Activated T-helper 9 cell treated with anti-CD3 and anti-CD28 coated beads, Interleukin-2, amount 50 U/mL, for 16 hours (primary cell): ENCODE results near the gene GPR157.

Experiments
- DNase-seq: peaks from one replicate; pipeline ENCODE4 v3.0.0-alpha.2; 2020; ENCODE audit warnings: low read depth

GPR157 gene

DNA sequence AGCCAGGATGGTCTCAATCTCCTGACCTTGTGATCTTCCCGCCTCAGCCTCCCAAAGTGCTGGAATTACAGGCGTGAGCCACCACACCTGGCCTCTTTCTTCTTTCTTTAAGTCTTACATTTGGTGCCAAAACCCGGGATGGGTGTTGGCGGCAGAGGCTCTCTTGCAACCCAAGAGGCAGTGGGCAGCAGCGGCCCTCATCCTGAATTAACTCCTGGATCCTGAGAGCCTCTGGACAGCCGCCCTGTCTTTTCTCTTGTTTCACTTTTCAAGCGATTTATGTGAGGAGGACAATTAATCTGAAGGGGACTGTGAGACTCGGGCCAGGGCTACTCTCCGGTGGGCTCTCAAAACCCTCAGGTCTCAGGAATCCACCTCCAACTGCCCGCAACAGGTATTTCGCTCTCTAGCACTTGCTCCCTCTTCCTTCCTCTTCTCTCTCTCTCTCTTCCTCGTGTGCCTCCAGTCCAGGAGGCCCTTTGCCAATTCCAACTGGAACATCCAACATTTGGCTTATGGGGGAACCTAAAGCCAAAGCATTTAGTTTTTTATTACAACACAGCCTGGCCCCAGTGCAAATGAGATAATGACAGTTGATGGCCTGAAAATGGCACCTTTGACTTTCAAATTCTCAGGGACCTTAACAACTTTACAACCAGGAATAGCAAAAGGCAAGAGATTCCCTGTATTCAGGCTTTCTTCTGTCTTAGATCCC lies 41.3 kb downstream of the GPR157 start:
- DNase-seq, result no peak

GRCh38 chr1:9086796-9087195 lies 42.1 kb downstream of the GPR157 start:
- no peak for DNase-seq

- DNase-seq, result no peak
Measured at GRCh38 chr1:9086045-9086444, 42.9 kb downstream of the GPR157 start.

- DNase-seq, result no peak
Measured at GRCh38 chr1:9085306-9085940, 43.5 kb downstream of the GPR157 start.

- DNase-seq, result no peak
Measured at GRCh38 chr1:9084906-9085305, 44.0 kb downstream of the GPR157 start.

DNA sequence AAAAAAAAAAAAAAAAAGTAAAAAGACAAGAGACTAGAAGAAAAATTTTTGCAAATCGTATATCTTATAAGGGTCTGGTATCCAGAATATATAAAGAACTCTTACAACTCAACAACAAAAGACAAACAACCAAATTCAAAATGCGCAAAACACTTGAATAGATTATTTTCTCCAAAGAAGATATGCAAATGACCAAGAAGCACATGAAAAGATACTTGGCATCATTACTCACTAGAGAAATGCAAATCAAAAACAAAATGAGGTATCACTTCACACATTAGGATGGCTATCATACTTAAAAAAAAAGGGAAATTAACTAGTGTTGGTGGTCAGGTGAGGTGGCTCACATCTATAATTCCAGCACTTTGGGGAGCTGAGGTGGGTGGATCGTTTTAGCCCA lies 47.4 kb downstream of the GPR157 start:
- DNase-seq, result no peak

DNA sequence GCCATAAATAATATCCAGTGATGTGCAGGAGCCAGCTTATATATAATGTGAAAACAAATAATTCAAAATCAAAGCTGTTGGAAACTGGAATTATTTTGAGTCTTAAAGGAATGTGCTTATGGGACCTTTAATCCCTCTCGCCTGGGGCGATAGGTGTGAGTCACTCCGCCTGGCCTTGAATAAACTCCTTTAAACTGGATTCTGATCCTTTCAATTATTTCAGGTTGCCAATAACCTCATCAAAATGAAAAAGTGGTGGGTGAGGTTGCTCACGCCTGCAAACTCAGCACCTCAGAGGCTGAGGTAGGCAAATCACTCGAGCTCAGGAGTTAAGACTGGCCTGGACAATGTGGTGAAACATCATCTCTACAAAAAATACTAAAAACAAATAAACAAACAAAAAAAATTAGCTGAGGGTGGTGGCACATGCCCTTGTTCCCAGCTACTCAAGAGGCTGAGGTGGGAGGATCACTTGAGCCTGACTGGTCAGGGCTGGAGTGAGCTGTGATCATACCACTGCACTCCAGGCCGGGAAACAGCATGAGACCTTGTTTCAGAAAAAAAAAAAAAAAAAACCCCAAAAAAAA lies 48.1 kb downstream of the GPR157 start:
- DNase-seq, result no peak

DNA sequence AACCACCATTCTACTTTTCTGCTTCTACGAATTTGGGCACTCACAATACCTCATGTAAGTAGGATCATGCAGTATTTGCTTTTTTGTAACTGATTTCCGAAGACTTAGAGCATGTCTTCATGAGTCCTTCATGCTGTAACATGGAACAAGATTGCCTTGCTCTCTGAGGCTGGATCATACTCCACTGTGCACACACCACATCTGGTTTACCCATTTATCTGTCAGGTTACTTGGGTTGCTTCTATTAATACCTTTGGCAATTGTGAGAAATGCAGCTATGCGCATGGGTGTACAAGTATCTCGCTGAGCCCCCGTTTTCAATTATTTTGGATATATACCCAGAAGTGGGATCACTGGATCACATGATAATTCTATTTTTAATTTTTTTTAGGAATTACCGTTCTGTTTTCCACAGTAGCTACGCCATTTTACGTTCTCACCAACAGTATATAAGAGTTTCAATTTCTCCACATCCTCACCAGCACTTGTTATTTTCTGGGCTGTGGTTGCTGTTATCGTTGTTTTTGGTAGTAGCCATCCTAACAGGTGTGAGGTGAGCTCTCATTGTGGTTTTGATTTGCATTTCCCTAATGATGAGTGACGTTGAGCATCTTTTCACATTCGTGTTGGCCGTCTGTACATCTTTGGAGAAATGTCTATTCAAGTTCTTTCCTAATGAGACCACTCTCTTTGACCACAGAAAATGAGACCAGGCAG lies 48.8 kb downstream of the GPR157 start:
- DNase-seq, result no peak

DNA sequence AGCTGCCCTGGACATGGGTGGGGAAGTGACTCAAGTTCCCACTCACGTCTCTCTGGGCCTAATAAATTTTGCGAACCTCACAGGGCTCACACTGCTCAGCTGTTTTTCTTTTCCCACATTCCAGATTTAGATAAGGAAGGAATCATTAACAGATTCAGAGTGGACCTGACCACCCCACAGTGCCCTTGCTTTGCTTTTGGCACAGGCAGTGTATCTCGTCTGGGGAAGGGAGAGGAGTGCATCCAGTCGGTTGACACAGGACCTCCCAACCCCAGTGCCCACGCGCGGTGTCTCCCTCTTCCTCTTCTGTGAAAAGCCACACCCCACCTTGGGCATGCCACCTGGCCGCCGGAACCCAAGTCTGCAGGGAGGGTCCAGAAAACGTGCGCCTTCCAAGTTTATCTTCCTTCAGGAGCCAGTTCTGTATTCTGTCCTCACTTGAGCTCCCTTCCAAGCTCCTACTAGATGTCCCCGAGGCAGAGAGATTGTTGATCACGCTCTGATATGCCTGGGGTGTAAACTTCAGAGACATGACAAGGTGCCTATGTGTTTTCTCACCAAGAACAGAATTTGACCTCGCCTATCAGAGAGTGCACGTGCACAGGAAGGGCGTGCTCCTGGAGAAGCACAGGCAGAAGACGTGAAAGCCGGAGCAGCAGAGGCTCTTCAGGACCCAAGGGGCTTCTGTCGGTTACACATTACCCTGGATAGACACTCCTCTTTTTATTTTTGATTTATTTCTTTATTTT lies 50.0 kb downstream of the GPR157 start:
- DNase-seq, result no peak

GRCh38 chr1:9078015-9078751 lies 50.7 kb downstream of the GPR157 start:
- DNase-seq, result no peak

DNA sequence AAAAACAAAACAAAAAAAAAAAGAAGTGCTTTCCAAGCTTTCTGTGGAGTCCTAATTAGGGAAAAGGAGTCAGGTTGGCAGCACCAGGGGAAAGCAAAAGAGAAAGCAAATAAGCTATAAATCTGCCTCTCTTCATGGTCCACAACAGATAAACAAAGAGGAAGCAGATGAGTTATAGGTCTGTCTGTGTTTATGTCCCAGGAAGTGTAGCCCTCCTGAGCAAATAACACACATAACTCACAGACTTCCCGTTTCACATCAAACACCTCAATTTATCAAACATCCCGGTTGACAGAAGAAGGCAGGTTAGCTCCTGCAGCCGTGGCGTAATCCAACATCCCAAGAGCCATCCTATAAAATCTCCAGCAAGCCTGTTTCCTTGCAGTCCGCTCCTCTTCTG lies 53.9 kb downstream of the GPR157 start:
- DNase-seq, result no peak

DNA sequence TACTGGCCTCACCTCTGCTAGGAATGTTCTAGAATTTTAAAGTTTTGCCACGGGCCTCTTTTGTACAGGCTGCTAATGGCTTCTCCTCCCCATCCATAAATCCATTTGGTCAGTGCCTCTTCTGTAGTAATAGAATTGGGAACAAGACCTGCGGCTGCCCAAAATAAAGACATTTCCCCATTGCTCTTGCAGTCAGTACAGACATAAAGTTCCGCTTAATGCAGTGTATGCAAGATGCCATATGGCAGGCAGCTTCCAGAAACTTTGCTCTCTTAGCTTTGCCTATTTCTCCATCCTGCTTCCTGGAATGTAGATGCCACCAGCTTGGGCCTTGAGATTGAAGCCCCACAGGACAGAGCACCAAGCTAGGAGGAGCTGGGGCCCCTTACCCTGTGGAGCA lies 55.8 kb downstream of the GPR157 start:
- DNase-seq, result no peak

DNA sequence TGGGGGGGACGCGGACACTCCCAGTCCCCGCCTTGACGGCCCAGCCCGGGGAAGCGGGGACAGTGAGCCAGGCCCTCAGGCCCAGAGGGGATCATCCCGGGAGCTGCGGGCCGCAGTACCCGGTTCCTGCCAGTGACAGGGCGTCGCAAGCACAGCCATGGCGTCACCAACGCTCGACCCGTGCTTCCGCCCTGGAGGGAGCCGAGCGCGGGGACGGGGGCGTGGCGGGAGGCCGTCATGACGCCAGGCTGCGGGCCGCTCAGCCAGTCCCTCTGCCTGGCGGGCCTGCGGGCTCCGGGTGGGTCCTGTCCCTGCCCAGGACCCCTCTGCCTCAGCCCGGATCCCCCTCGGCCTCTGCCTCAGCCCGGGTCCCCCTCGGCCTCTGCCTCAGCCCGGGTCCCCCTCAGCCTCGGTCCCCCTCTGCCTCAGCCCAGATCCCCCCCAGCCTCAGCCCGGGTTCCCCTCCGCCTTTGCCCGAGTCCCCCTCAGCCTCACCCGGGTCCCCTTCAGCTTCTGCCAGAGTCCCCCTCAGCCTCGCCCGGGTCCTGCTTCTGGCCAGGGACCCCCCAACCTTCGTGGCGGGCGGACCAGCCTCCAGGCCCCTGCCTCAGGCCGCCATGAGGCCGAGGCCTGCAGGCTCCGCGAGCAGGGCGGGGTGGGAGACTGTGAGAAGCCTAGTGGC lies 57.2 kb downstream of the GPR157 start:
- DNase-seq, result no peak

GRCh38 chr1:9070486-9070885 lies 58.4 kb downstream of the GPR157 start:
- no peak for DNase-seq

DNA sequence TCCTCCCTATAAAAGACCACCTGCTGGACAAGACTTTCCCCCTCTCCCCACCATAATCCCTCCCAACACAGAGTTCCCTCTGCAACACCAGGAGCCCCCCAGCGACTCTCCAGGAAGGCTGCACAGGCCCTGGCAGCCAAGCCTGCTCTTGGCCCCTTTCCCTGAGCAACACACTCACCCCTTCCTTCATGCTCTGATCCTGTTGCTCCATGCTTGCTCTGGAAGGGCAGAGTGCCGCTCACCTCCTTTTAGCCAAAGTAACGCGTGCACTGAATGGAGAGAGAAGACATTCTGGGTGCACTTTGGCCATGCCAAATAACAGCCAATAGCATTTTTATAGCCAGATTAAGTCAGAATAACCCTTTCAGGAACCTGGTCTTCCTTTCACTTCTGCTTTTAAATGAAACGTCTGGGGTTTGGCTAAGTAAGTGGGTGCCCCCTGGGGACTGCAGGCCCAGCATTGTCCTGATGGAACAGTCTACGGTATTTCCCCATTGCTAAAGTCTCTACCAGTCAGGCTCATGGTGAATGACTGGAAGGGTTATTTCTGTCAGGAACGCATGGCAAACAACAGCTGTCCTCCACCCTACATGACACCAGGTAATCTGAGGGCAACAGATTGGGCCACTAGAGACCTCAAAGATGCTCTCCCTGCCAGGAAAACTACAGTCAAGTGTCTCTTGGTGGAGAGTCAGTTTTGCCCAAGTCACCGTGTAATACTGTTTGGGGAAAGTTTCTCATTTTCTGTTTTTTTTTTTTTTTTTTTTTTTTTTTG lies 59.4 kb downstream of the GPR157 start, which contains the start of gene SLC2A5:
Gene SLC2A5, minus strand, starts transcription at position 310 of the 775 bp plus-strand sequence. Its CDS starts 99 bp downstream, at position 211.
- DNase-seq, result no peak

DNA sequence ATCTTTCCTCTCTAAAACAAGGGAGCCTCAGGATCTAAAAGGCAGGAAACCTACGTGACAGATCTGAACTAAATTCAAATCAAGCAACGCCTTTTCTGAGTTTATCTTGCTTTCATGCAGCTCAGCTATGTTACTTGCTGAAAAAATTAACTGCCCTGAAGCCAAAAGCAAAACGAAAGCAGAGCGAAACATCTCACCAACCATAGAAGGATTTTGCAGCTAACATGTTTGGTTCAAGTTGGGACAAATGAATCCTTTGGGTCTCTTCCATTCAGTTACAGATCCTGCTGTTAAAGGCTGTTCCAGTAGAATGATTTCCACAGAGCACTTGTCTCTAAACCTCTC lies 59.9 kb downstream of the GPR157 start:
- DNase-seq, result no peak

DNA sequence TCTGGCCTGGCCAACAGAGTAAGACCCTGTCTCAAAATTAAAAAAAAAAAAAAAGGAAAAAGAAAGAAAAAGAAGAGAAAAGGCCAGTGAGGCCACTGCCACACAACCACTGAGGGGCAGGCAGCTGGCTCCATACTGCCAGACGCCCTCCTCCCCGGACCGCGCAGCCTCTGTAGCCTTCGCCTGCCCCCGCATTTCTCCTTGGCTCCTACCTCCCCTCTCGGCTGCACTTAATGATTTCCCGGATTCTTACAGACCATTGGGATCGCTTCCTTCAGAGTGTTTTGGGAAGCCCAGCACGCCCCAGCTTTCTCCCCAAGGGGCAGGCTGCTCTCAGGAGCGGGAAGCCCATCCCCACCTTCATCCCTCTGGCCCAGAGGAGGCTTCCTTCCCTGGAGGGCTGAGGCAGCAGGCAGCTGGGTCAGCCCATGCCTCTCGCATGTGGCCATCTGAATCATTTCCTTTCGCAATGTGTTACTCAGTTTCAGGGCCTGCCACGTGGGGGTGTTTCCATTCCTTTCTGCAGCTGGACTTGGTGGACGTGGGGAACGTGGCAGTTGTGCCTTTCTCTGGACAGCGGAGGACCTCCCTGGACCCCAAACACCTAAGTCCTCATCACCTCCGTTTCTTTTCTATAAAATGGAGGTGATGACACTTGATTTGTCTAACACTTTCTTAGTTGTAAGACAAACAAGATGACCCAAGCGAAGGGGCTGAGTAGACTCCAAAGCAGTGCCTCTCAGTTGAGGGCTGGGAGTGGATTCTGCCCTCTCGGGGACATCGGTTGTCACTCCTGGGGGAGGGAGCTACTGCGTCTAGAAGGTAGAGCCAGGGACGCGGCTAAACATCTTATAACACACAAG lies 61.7 kb downstream of the GPR157 start:
- no peak for DNase-seq

DNA sequence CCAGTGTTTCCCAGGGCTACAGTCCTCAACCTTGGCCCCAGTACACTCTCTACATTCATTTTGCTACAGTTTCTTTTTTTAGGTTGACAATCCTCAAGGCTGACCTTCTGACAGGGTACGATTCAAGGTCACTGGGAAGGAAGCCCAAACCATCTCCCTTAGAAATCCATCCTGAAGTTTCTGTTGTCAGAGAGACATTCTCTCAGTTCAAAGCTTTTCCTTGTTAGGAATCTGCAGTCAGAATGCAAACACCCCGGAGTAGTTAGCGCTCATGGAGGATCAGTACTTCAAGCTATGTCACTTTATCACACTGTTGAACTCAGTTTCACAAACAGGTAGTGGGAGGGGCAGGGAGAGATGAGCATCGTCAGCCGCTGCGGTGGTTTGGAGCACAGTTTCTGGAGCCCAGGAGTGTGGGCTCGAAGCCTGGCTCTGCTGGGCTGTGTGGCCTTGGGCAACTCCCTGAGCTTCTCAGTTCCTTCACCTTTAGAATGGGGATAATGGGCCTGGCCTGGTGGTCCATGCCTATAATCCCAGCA lies 63.6 kb downstream of the GPR157 start:
- DNase-seq, result no peak

DNA sequence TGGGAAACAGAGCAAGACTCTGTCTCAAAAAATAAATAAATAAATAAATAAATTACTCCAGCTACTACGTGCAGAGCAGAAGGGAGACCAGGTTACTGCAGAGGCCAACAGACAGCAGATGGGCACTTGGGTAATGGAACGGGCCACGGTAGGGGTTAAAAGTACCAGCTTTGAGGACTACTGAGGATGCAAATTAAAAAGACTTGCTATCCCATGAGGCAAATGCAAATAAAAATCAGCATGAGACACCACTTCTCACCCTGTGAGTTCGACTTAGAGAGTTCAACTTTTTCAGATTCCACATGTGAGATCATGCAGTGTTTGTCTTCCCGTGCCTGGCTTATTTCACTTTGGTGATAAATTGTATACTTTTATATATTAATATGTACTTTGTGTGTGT lies 66.1 kb downstream of the GPR157 start:
- DNase-seq, result no peak
